22Rv1 (cell line): ENCODE measurements around the gene HPCA.

ENCODE experiments used
- ZFX ChIP-seq: fragments of 450-650 bp; IDR thresholded peaks from 2 replicates; pipeline ENCODE4 v1.6.1; 2017; ENCODE audit warnings: antibody characterized with exemption, borderline replicate concordance
- TF ChIP-seq, protein P1 (sequence below): fragments of 450-650 bp; IDR thresholded peaks from 2 replicates; pipeline ENCODE4 v1.5.1; 2017; ENCODE audit warnings: mild to moderate bottlenecking

DNA sequence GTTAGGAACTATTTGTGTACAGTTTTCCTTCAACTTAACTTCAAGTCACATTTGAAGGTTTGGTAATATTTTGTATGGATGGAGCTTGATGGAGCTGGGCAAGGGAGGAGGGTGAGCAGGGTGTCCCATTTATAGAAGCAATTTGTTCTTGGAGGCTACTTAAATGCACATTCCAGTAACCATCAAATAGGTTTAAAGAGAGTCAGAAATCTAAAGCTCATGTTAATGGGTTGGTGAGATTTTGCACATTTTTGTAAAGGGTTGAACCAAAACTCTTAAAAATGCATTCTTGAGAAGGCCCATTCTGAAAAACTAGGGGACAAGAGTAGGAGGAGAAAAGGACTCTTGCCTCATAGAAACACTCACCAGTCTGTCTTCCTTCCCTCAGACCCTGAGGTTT, 25.7 kb upstream of the HPCA start:
- TF ChIP-seq, protein P1, sequence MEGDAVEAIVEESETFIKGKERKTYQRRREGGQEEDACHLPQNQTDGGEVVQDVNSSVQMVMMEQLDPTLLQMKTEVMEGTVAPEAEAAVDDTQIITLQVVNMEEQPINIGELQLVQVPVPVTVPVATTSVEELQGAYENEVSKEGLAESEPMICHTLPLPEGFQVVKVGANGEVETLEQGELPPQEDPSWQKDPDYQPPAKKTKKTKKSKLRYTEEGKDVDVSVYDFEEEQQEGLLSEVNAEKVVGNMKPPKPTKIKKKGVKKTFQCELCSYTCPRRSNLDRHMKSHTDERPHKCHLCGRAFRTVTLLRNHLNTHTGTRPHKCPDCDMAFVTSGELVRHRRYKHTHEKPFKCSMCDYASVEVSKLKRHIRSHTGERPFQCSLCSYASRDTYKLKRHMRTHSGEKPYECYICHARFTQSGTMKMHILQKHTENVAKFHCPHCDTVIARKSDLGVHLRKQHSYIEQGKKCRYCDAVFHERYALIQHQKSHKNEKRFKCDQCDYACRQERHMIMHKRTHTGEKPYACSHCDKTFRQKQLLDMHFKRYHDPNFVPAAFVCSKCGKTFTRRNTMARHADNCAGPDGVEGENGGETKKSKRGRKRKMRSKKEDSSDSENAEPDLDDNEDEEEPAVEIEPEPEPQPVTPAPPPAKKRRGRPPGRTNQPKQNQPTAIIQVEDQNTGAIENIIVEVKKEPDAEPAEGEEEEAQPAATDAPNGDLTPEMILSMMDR: no peak
- no peak for TF ChIP-seq ZFX
